RKO (cell line): Measurements from ENCODE around the gene KLF7.

Experiments
- DNase-seq: peaks from one replicate; pipeline ENCODE4 v3.0.0-alpha.2; 2016; ENCODE audit warnings: low spot score

The KLF7 gene

GRCh38 chr2:207123776-207124391, 41.9 kb downstream of the KLF7 start:
- no peak for DNase-seq

GRCh38 chr2:207123335-207123744, 42.4 kb downstream of the KLF7 start:
- DNase-seq = no peak

- no peak for DNase-seq
Measured at GRCh38 chr2:207122651-207123334, 43.0 kb downstream of the KLF7 start.

GRCh38 chr2:207121784-207122183, 44.0 kb downstream of the KLF7 start:
- DNase-seq = no peak

GRCh38 chr2:207119048-207119447, 46.7 kb downstream of the KLF7 start:
- no peak for DNase-seq

- no peak for DNase-seq
Measured at GRCh38 chr2:207117668-207118067, 48.1 kb downstream of the KLF7 start.

- DNase-seq = no peak
Measured at GRCh38 chr2:207115715-207116364, 49.9 kb downstream of the KLF7 start.

- DNase-seq = no peak
Measured at GRCh38 chr2:207113414-207113813, 52.3 kb downstream of the KLF7 start.

GRCh38 chr2:207112785-207113184, 53.0 kb downstream of the KLF7 start:
- no peak for DNase-seq

- DNase-seq = no peak
Measured at GRCh38 chr2:207112383-207112782, 53.4 kb downstream of the KLF7 start.

- no peak for DNase-seq
Measured at GRCh38 chr2:207111757-207112156, 54.0 kb downstream of the KLF7 start.

- DNase-seq = no peak
Measured at GRCh38 chr2:207110715-207111114, 55.0 kb downstream of the KLF7 start.

- DNase-seq = no peak
Measured at GRCh38 chr2:207110310-207110709, 55.4 kb downstream of the KLF7 start.

- no peak for DNase-seq
Measured at GRCh38 chr2:207109768-207110167, 56.0 kb downstream of the KLF7 start.

- no peak for DNase-seq
Measured at GRCh38 chr2:207108440-207108839, 57.3 kb downstream of the KLF7 start.

- DNase-seq = no peak
Measured at GRCh38 chr2:207107551-207107950, 58.2 kb downstream of the KLF7 start.

- no peak for DNase-seq
Measured at GRCh38 chr2:207107131-207107530, 58.6 kb downstream of the KLF7 start.

- no peak for DNase-seq
Measured at GRCh38 chr2:207103132-207103531, 62.6 kb downstream of the KLF7 start.

- DNase-seq = no peak
Measured at GRCh38 chr2:207101984-207102383, 63.8 kb downstream of the KLF7 start.

- DNase-seq = no peak
Measured at GRCh38 chr2:207097278-207097677, 68.5 kb downstream of the KLF7 start.

- no peak for DNase-seq
Measured at GRCh38 chr2:207095963-207096362, 69.8 kb downstream of the KLF7 start.

GRCh38 chr2:207093234-207093633, 72.5 kb downstream of the KLF7 start:
- DNase-seq = no peak

- DNase-seq = no peak
Measured at GRCh38 chr2:207092818-207093217, 72.9 kb downstream of the KLF7 start.
